ENCODE results near the gene CCDC137. TPM values are rescaled to one million over a fixed set of nuclear protein-coding genes. Genes with fewer than 3 reads are reported as not detected.

CCDC137 gene, protein sequence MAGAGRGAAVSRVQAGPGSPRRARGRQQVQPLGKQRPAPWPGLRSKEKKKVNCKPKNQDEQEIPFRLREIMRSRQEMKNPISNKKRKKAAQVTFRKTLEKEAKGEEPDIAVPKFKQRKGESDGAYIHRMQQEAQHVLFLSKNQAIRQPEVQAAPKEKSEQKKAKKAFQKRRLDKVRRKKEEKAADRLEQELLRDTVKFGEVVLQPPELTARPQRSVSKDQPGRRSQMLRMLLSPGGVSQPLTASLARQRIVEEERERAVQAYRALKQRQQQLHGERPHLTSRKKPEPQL
- 11.3 and 16.8 TPM in 2 replicates for total RNA-seq

DNA sequence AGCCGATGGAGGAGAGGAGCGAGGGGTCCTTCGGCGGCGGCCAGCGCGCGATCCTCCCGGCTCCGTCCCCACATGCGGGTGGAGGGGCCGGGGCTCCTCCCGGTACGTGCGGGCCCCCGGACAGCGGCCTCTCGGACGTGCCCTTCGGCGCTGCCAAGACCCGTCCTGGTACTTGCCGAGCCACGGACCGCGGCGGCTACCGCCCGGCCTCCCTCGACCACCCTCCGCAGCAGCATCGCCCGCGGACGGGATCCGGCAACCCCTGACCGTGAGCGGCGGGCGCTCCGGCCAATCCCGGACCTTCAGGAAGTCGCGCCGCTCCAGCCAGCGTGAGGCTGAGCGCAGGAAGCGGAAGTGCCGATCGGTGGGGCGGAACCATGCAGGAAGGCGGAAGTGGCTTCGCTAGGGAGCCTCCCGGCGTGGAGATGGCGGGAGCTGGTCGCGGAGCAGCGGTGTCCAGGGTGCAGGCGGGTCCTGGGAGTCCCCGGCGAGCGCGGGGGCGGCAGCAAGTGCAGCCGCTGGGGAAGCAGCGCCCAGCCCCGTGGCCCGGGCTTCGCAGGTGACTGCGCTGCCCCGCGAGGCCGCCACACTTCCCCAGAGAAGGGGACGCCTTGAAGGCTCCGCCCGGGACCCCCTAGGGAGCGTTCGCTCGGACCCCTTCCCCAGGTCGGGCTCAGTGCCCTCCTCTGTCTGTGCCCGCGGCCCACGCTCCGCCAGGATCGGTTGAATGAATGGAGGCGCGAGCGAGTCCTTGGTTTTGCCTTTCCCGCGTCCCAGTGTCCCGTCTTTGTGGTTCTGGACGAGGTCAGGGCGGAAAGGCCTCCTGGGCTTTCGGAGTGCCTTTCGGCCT, at the start of gene CCDC137, which contains the start of gene OXLD1:
Gene CCDC137 (plus strand): TSS at position 396 of the 850 bp plus-strand sequence. CDS start 30 bp downstream, at position 426.
Gene OXLD1 (minus strand): TSS at position 264 of the 850 bp plus-strand sequence. CDS start 28 bp downstream, at position 236.

GRCh38 chr17:81636505-81637288, 29.8 kb upstream of the CCDC137 start, which contains the start of the genes NPLOC4 and TSPAN10:
Gene NPLOC4 (minus strand): TSS chr17:81637112. CDS start chr17:81636930, 182 bp downstream.
Gene TSPAN10 (plus strand): TSS chr17:81637196. CDS start chr17:81642413, 5,217 bp downstream.

GRCh38 chr17:81656118-81656743, 10.3 kb upstream of the CCDC137 start, which contains the start of gene PDE6G:
Gene PDE6G (minus strand): TSS chr17:81656542. CDS start chr17:81653305, 3,237 bp downstream.

GRCh38 chr17:81683584-81684441, 17.3 kb downstream of the CCDC137 start, which contains the start of the genes ARL16 and HGS:
Gene ARL16 (minus strand): TSS chr17:81683797. CDS start chr17:81683753, 44 bp downstream.
Gene HGS (plus strand): TSS chr17:81684011. CDS start chr17:81684067, 56 bp downstream.

DNA sequence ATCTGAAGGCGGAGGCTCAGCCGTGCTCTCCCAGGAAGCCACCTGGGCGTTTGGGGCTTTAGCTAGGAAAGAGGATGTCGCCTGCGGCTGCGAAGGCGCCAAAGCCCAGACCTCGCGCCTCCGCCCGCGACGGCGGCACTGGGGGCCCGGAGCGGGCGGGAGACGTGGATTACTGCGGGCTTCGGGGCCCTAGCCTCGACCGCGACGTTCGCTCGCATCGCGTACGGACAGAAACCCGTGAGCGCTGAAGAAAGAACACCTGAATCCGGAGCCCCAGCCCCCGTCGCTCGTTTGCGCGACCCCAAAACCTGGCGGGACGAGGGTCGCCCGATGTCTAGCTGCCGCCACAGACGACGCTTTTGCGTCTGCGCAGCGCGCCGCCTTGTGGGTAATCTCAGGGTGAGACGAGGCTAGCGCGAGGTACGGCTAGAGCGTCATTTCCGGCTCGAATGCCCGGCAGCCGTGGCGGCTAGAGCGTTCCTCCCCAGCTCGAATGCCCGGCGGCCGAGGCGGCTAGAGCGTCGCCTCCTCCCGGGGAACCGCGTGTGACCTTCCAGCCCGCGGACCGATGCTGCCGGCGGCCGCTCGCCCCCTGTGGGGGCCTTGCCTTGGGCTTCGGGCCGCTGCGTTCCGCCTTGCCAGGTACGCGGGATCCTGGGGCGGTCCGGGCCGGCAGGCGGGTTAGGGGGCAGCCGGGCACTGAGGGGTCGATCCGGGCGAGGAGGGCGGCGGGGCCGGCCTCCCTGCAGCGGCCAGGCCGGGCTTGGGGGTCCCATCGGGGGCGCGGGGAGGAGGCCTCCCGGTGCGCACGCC, 36.6 kb downstream of the CCDC137 start, which contains the start of gene MRPL12:
Gene MRPL12 (plus strand): TSS at position 434 of the 813 bp plus-strand sequence. CDS start 135 bp downstream, at position 569.

DNA sequence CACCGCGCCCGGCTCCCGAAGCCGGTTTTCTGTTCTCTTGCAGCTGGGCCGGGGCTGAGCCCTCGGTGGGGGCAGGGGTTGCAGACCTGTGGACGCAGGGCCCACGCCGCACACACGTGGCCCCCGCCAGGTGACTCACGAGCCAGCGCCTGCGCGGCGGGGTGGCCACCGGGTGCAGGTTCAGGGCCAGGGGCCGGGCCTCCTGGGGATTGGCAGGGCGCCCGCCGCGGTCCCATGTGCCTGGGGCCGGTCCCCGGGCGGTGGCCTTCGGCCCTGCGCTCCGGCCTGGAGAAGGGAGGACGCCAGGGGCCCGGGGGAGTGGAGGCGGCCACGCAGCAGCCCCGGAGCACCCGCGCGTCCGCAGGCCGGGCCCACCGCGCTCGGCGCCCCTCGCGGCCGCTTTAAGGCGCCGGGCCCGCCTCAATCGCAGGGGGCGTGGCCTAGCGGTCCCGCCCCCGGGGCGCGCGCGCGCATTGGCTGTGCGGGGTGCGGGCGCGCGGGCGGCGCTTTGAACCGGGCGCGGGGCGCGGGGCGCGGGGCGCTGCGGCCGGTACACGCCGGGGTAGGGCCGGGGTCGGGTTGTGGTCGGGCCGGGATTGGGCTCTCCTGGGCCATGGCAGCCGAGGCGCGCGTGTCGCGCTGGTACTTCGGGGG, 45.4 kb downstream of the CCDC137 start, which contains the start of gene SLC25A10:
Gene SLC25A10 (plus strand): TSS at position 471 of the 654 bp plus-strand sequence. CDS start 143 bp downstream, at position 614.

Other genes with a start within 250 kb of the CCDC137 start
- gene ACTG1, start 153.9 kb upstream of the CCDC137 start, total RNA-seq: 4,687 and 7,079 TPM in 2 replicates
- 0.23 TPM in 1 of 2 replicates, not detected in the other for gene FSCN2, start 138.4 kb upstream of the CCDC137 start, total RNA-seq
- gene FAAP100, start 114.4 kb upstream of the CCDC137 start, total RNA-seq: 25.4 and 35.6 TPM in 2 replicates
- gene NPLOC4, start 29.6 kb upstream of the CCDC137 start, total RNA-seq: 44.8 and 48.2 TPM in 2 replicates
- 1.2 and 1.4 TPM in 2 replicates for gene TSPAN10, start 29.5 kb upstream of the CCDC137 start, total RNA-seq
- gene PDE6G, start 10.2 kb upstream of the CCDC137 start, total RNA-seq: not detected in 2 replicates
- 40.1 and 72.2 TPM in 2 replicates for gene OXLD1, start 132 bp upstream of the CCDC137 start, total RNA-seq
- gene ARL16, start 17.1 kb downstream of the CCDC137 start, total RNA-seq: 27.7 and 51.7 TPM in 2 replicates
- 56.9 and 81.2 TPM in 2 replicates for gene HGS, start 17.3 kb downstream of the CCDC137 start, total RNA-seq
- gene MRPL12, start 36.6 kb downstream of the CCDC137 start, total RNA-seq: 51.1 and 76.6 TPM in 2 replicates
- 10.7 and 22.4 TPM in 2 replicates for gene SLC25A10, start 45.5 kb downstream of the CCDC137 start, total RNA-seq
- not detected in 2 replicates for gene GCGR, start 137.4 kb downstream of the CCDC137 start, total RNA-seq
- 131 and 142 TPM in 2 replicates for gene MCRIP1, start 166.6 kb downstream of the CCDC137 start, total RNA-seq
- gene PPP1R27, start 168.3 kb downstream of the CCDC137 start, total RNA-seq: not detected in 2 replicates
- gene P4HB, start 193.8 kb downstream of the CCDC137 start, total RNA-seq: 1,324 and 2,574 TPM in 2 replicates
- gene ARHGDIA, start 204.6 kb downstream of the CCDC137 start, total RNA-seq: 174 and 302 TPM in 2 replicates
- gene ALYREF, start 224.8 kb downstream of the CCDC137 start, total RNA-seq: 83.6 and 98.5 TPM in 2 replicates
- gene ANAPC11, start 225.0 kb downstream of the CCDC137 start, total RNA-seq: 192 and 206 TPM in 2 replicates
- gene NPB, start 235.5 kb downstream of the CCDC137 start, total RNA-seq: 1.1 and 2.0 TPM in 2 replicates
- 61.2 and 85.8 TPM in 2 replicates for gene PCYT2, start 244.7 kb downstream of the CCDC137 start, total RNA-seq

All from pericardium fibroblast (primary cell).